Measurements from ENCODE around the gene PALB2. TPM values are rescaled to one million over a fixed set of nuclear protein-coding genes. Genes with fewer than 3 reads are reported as not detected.

PALB2 gene
- total RNA-seq, 1 donor from 2014 or later = 14.4 TPM

GRCh38 chr16:23682181-23682580, 41.1 kb upstream of the PALB2 start:
- Mint-ChIP-seq H3K27ac (ENCODE audit: unreplicated experiment) (no peak overlapping the region), H3K27me3 (ENCODE audit: unreplicated experiment) (peaks cover 5% of the 10 kb centered on the region), H3K36me3 (ENCODE audit: unreplicated experiment) (no peaks in the 10 kb centered on the region), H3K9me3 (ENCODE audit: unreplicated experiment) (no peaks in the 10 kb centered on the region), H3K4me3 (ENCODE audit: unreplicated experiment) (no peak overlapping the region), H3K4me1 (ENCODE audit: low read depth, unreplicated experiment) (peaks cover 6% of the 10 kb centered on the region)
- TF ChIP-seq CTCF (IDR thresholded peaks at IDR 0.05; ENCODE audit: partially characterized antibody, unreplicated experiment) = no peak
- no peak for DNase-seq

GRCh38 chr16:23679986-23680336, 38.9 kb upstream of the PALB2 start:
- no peaks in the 10 kb centered on the region for H3K36me3 Mint-ChIP-seq (ENCODE audit: unreplicated experiment)
- peaks cover 6% of the 10 kb centered on the region for H3K4me1 Mint-ChIP-seq (ENCODE audit: low read depth, unreplicated experiment)
- DNase-seq = no peak
- H3K4me3 Mint-ChIP-seq (ENCODE audit: unreplicated experiment) = peak overlapping the region; percentile 84
- peaks cover 5% of the 10 kb centered on the region for H3K27me3 Mint-ChIP-seq (ENCODE audit: unreplicated experiment)
- TF ChIP-seq CTCF (IDR thresholded peaks at IDR 0.05; ENCODE audit: partially characterized antibody, unreplicated experiment) = no peak
- H3K27ac Mint-ChIP-seq (ENCODE audit: unreplicated experiment) = no peak overlapping the region
- no peaks in the 10 kb centered on the region for H3K9me3 Mint-ChIP-seq (ENCODE audit: unreplicated experiment)

DNA sequence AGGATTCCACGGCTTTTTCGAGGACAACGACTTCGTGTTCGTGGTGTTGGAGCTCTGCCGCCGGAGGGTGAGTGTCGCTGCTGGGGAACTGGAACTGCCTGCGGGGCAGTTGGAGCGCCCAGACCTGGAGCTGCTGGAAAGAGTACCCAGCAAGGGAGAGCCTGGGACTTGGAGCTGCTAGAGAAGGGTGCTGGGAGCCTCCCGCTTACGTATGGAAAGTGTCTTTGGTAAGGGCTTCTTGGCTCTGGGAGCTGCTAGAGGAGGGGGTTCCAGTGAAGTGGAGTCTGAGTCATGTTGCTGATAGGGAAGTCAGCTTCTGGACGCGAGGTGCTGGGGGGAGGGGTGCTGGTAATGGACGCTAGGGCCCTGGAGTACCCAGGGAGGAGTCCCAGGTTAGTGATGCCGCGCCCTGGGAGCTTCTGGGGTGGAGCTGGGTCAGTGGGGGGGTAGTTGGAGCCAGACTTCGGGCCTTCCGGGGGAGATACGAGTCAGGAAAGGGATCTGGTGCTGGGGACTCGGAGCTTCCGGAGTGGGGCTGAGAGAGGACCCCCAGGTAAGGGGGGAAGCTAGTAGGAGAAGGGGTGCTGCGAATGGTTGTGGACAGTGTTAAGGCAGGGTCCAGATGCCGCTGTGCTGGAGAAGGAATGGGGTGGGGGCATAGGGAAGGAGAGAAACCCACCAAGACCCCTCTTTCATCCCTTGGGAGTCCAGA, 38.3 kb upstream of the PALB2 start:
- Mint-ChIP-seq H3K4me1 (ENCODE audit: low read depth, unreplicated experiment) (peaks cover 6% of the 10 kb centered on the region), H3K4me3 (ENCODE audit: unreplicated experiment) (peak overlapping the region; percentile 84), H3K9me3 (ENCODE audit: unreplicated experiment) (no peaks in the 10 kb centered on the region), H3K36me3 (ENCODE audit: unreplicated experiment) (no peaks in the 10 kb centered on the region), H3K27me3 (ENCODE audit: unreplicated experiment) (peaks cover 5% of the 10 kb centered on the region), H3K27ac (ENCODE audit: unreplicated experiment) (peak overlapping the region; percentile 55)
- TF ChIP-seq CTCF (IDR thresholded peaks at IDR 0.05; ENCODE audit: partially characterized antibody, unreplicated experiment) = no peak
- DNase-seq = peak; percentile 25

DNA sequence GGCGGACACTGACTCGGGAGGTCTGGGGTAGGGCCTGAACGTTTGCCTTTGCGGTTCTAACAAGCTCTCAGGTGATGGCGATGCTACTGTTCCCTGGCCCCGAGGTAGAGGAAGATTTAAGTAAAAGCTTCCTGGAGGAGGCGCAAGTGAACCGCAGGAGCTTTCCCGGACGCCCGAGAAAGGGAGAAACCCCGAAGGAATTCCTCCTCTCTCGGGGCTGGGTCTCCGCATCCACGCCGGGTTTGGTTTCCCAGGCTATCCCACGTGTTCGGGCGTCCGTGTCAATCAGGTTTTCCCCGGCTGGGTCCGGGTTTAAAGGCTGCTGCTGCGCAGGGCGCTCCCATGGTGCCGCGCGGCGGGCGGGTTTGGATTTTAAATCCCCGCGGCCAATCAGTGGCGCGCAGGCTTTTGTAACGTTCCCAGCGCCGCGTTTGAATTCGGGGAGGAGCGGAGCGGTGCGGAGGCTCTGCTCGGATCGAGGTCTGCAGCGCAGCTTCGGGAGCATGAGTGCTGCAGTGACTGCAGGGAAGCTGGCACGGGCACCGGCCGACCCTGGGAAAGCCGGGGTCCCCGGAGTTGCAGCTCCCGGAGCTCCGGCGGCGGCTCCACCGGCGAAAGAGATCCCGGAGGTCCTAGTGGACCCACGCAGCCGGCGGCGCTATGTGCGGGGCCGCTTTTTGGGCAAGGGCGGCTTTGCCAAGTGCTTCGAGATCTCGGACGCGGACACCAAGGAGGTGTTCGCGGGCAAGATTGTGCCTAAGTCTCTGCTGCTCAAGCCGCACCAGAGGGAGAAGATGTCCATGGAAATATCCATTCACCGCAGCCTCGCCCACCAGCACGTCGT, 37.5 kb upstream of the PALB2 start, which contains the start of gene PLK1:
TSS of gene PLK1 (plus strand) at position 460 of the 844 bp plus-strand sequence. CDS start at position 504, 44 bp downstream.
- Mint-ChIP-seq H3K9me3 (ENCODE audit: unreplicated experiment) (no peaks in the 10 kb centered on the region), H3K27me3 (ENCODE audit: unreplicated experiment) (peaks cover 3% of the 10 kb centered on the region), H3K4me3 (ENCODE audit: unreplicated experiment) (peak within 1 kb of the TSS; percentile 88), H3K4me1 (ENCODE audit: low read depth, unreplicated experiment) (peaks cover 6% of the 10 kb centered on the region), H3K36me3 (ENCODE audit: unreplicated experiment) (no peaks in the 10 kb centered on the region), H3K27ac (ENCODE audit: unreplicated experiment) (peak within 1 kb of the TSS; percentile 62)
- no peak for TF ChIP-seq CTCF (IDR thresholded peaks at IDR 0.05; ENCODE audit: partially characterized antibody, unreplicated experiment)
- DNase-seq = peak; percentile 90
